Measurements from ENCODE around the gene KCNJ13. TPM values are rescaled to one million over a fixed set of nuclear protein-coding genes. Genes with fewer than 3 reads are reported as not detected.

KCNJ13 gene
- polyA plus RNA-seq, 2 of the 4 experiments (the other 2 are of a cell fraction) = not detected

GRCh38 chr2:232748038-232748437, 28.3 kb downstream of the KCNJ13 start (continued):
- TF ChIP-seq, protein P1, sequence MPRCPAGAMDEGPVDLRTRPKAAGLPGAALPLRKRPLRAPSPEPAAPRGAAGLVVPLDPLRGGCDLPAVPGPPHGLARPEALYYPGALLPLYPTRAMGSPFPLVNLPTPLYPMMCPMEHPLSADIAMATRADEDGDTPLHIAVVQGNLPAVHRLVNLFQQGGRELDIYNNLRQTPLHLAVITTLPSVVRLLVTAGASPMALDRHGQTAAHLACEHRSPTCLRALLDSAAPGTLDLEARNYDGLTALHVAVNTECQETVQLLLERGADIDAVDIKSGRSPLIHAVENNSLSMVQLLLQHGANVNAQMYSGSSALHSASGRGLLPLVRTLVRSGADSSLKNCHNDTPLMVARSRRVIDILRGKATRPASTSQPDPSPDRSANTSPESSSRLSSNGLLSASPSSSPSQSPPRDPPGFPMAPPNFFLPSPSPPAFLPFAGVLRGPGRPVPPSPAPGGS (IDR thresholded peaks at IDR 0.05) = no peak
- no peak for TF ChIP-seq SREBF2 (IDR thresholded peaks at IDR 0.05)
- TF ChIP-seq MAX (IDR thresholded peaks at IDR 0.05) = no peak
- no peak for TF ChIP-seq CEBPB (IDR thresholded peaks at IDR 0.05)
- TF ChIP-seq CHD2 (IDR thresholded peaks at IDR 0.05; ENCODE audit: low read length, partially characterized antibody) = no peak
- TF ChIP-seq EHF (CRISPR knock-in tag; IDR thresholded peaks at IDR 0.05) = no peak
- TF ChIP-seq POLR2AphosphoS2 (conservative IDR thresholded peaks at IDR 0.05; ENCODE audit: low read length) = no peak
- TF ChIP-seq KDM1A (IDR thresholded peaks at IDR 0.05; ENCODE audit: low read depth) = no peak
- no peak for TF ChIP-seq SMC3 (IDR thresholded peaks at IDR 0.05)
- TF ChIP-seq HOXA7 (CRISPR knock-in tag; IDR thresholded peaks at IDR 0.05) = no peak

DNA sequence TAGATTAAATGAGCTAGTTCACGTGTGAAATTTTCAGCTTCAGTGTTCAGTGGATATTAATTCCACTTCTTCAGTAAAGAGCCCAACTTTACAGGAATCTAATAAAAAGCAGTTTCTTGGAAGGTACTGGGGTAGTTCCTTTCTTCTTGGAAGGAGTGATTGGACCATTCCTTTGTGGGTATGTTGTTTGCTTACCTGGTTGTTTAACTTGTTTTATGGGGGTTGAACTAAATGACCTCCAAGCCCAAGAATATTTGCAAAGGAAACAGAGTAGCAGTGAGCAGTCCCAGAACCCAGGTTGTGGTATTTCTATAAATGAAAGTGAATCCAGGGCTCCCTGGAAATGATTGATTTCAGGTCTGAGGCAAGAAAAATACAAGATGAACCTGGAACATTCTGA, 31.4 kb downstream of the KCNJ13 start:
- POLR2A ChIA-PET = no interaction called here
- CTCF ChIA-PET = no interaction called here
- TF ChIP-seq, protein P2, sequence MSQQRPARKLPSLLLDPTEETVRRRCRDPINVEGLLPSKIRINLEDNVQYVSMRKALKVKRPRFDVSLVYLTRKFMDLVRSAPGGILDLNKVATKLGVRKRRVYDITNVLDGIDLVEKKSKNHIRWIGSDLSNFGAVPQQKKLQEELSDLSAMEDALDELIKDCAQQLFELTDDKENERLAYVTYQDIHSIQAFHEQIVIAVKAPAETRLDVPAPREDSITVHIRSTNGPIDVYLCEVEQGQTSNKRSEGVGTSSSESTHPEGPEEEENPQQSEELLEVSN (IDR thresholded peaks at IDR 0.05; ENCODE audit: borderline replicate concordance, low read depth) = no peak
- TF ChIP-seq HOXA7 (CRISPR knock-in tag; IDR thresholded peaks at IDR 0.05) (no peak), ZC3H11A (IDR thresholded peaks at IDR 0.05) (no peak), CHD2 (IDR thresholded peaks at IDR 0.05; ENCODE audit: low read length, partially characterized antibody) (no peak), CTCF (IDR thresholded peaks at IDR 0.05) (no peak), NR3C1 (IDR thresholded peaks at IDR 0.05) (no peak), GATA3 (IDR thresholded peaks at IDR 0.05; ENCODE audit: borderline replicate concordance) (no peak), POLR2A (IDR thresholded peaks at IDR 0.05; ENCODE audit: low read length) (no peak), PHF8 (IDR thresholded peaks at IDR 0.05; ENCODE audit: borderline replicate concordance, low read depth) (no peak), ZFP36 (IDR thresholded peaks at IDR 0.05; ENCODE audit: borderline replicate concordance, partially characterized antibody) (no peak), ZNF302 (CRISPR knock-in tag; IDR thresholded peaks at IDR 0.05) (no peak), CHD4 (IDR thresholded peaks at IDR 0.05; ENCODE audit: borderline replicate concordance) (no peak), CBX8 (IDR thresholded peaks at IDR 0.05) (no peak), BHLHE40 (IDR thresholded peaks at IDR 0.05; ENCODE audit: low read depth, low read length) (no peak), CEBPB (IDR thresholded peaks at IDR 0.05) (no peak), TFCP2L1 (CRISPR knock-in tag; IDR thresholded peaks at IDR 0.05) (no peak), SMC3 (IDR thresholded peaks at IDR 0.05) (no peak)
- TF ChIP-seq, protein P3, sequence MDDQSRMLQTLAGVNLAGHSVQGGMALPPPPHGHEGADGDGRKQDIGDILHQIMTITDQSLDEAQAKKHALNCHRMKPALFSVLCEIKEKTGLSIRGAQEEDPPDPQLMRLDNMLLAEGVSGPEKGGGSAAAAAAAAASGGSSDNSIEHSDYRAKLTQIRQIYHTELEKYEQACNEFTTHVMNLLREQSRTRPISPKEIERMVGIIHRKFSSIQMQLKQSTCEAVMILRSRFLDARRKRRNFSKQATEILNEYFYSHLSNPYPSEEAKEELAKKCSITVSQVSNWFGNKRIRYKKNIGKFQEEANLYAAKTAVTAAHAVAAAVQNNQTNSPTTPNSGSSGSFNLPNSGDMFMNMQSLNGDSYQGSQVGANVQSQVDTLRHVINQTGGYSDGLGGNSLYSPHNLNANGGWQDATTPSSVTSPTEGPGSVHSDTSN (IDR thresholded peaks at IDR 0.05) = no peak
- TF ChIP-seq, protein P4, sequence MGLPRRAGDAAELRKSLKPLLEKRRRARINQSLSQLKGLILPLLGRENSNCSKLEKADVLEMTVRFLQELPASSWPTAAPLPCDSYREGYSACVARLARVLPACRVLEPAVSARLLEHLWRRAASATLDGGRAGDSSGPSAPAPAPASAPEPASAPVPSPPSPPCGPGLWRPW (IDR thresholded peaks at IDR 0.05) = no peak
- TF ChIP-seq, protein P1 (IDR thresholded peaks at IDR 0.05) = no peak
- Histone ChIP-seq H3K4me1 (no peaks in the 10 kb centered on the region), H3K4me2 (no peak overlapping the region), H3K4me3 (no peak overlapping the region), H3K9me3 (no peaks in the 10 kb centered on the region), H3K27ac (no peak overlapping the region)
- no peak for ATAC-seq
- 79% methylated on average over 1 of the region's 1 CpG for WGBS (ENCODE audit: missing lambda C conversion rate)
- no peak for FAIRE-seq
- no peak for DNase-seq (ENCODE audit: low read depth in 1 of 2, low spot score in 1 of 2)

All from A549 (cell line).